ENCODE data around the gene ALK.

Gene ALK

GRCh38 chr2:29848566-29849310 lies 72.6 kb downstream of the ALK start:
- Histone ChIP-seq H3K4me3 (ENCODE audit: insufficient read depth, low read depth, low read length, poor library complexity, severe bottlenecking) (no peak overlapping the region), H3K27ac (ENCODE audit: insufficient read depth, low read length, poor library complexity, severe bottlenecking) (no peak overlapping the region), H3K4me1 (ENCODE audit: control insufficient read depth, insufficient read depth, low read length, poor library complexity, severe bottlenecking) (no peaks in the 10 kb centered on the region), H3K9me3 (ENCODE audit: control insufficient read depth, low read length) (no peaks in the 10 kb centered on the region), H3K27me3 (replicated peaks; ENCODE audit: control insufficient read depth, insufficient read depth, low read length, poor library complexity, severe bottlenecking) (peaks cover 4% of the 10 kb centered on the region), H3K36me3 (ENCODE audit: control insufficient read depth, insufficient read depth, low read length) (no peaks in the 10 kb centered on the region)
- no peak for DNase-seq

GRCh38 chr2:29847886-29848285 lies 73.5 kb downstream of the ALK start:
- Histone ChIP-seq H3K4me1 (ENCODE audit: control insufficient read depth, insufficient read depth, low read length, poor library complexity, severe bottlenecking) (no peaks in the 10 kb centered on the region), H3K27ac (ENCODE audit: insufficient read depth, low read length, poor library complexity, severe bottlenecking) (no peak overlapping the region), H3K27me3 (replicated peaks; ENCODE audit: control insufficient read depth, insufficient read depth, low read length, poor library complexity, severe bottlenecking) (peaks cover 4% of the 10 kb centered on the region), H3K36me3 (ENCODE audit: control insufficient read depth, insufficient read depth, low read length) (no peaks in the 10 kb centered on the region), H3K4me3 (ENCODE audit: insufficient read depth, low read depth, low read length, poor library complexity, severe bottlenecking) (no peak overlapping the region), H3K9me3 (ENCODE audit: control insufficient read depth, low read length) (no peaks in the 10 kb centered on the region)
- DNase-seq, result no peak

DNA sequence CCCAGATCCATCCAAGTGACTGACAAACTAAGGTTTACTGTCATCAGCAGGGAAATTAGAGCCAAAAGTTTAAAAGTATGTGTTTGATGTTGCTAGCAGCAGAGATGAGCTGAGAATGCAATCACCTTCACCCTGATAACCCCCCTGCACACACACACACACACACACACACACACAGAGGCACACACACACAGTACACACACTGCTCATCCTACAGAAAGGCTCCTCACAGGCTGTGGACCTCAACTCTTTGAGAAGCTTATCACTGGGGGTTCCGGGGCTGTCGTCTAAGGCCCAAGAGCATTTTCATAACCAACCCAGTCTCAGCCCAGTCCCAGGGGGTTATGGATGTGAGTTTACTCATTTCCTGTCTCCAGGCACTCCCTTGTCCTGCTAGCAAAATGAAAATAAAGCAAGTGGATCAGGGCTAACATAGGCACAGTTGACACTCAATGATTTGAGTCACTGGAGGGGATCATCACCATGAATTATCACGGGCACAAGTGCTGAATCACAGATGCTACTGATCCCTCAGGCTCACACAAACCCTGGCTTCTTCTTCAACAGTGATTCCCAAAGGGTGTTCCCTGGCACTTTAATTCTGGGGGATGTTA lies 76.6 kb downstream of the ALK start:
- Histone ChIP-seq H3K36me3 (ENCODE audit: control insufficient read depth, insufficient read depth, low read length) (no peaks in the 10 kb centered on the region), H3K27ac (ENCODE audit: insufficient read depth, low read length, poor library complexity, severe bottlenecking) (no peak overlapping the region), H3K4me1 (ENCODE audit: control insufficient read depth, insufficient read depth, low read length, poor library complexity, severe bottlenecking) (no peaks in the 10 kb centered on the region), H3K27me3 (replicated peaks; ENCODE audit: control insufficient read depth, insufficient read depth, low read length, poor library complexity, severe bottlenecking) (peaks cover 4% of the 10 kb centered on the region), H3K9me3 (ENCODE audit: control insufficient read depth, low read length) (no peaks in the 10 kb centered on the region), H3K4me3 (ENCODE audit: insufficient read depth, low read depth, low read length, poor library complexity, severe bottlenecking) (no peak overlapping the region)
- no peak for DNase-seq

GRCh38 chr2:29841386-29842004 lies 79.9 kb downstream of the ALK start:
- H3K36me3 ChIP-seq (ENCODE audit: control insufficient read depth, insufficient read depth, low read length), result no peaks in the 10 kb centered on the region
- H3K9me3 ChIP-seq (ENCODE audit: control insufficient read depth, low read length), result no peaks in the 10 kb centered on the region
- no peaks in the 10 kb centered on the region for H3K4me1 ChIP-seq (ENCODE audit: control insufficient read depth, insufficient read depth, low read length, poor library complexity, severe bottlenecking)
- no peak overlapping the region for H3K27ac ChIP-seq (ENCODE audit: insufficient read depth, low read length, poor library complexity, severe bottlenecking)
- DNase-seq, result no peak
- no peaks in the 10 kb centered on the region for H3K27me3 ChIP-seq (replicated peaks; ENCODE audit: control insufficient read depth, insufficient read depth, low read length, poor library complexity, severe bottlenecking)
- H3K4me3 ChIP-seq (ENCODE audit: insufficient read depth, low read depth, low read length, poor library complexity, severe bottlenecking), result no peak overlapping the region

GRCh38 chr2:29839306-29839705 lies 82.1 kb downstream of the ALK start:
- Histone ChIP-seq H3K4me3 (ENCODE audit: insufficient read depth, low read depth, low read length, poor library complexity, severe bottlenecking) (no peak overlapping the region), H3K27me3 (replicated peaks; ENCODE audit: control insufficient read depth, insufficient read depth, low read length, poor library complexity, severe bottlenecking) (no peaks in the 10 kb centered on the region), H3K9me3 (ENCODE audit: control insufficient read depth, low read length) (peaks cover 3% of the 10 kb centered on the region), H3K36me3 (ENCODE audit: control insufficient read depth, insufficient read depth, low read length) (no peaks in the 10 kb centered on the region), H3K27ac (ENCODE audit: insufficient read depth, low read length, poor library complexity, severe bottlenecking) (no peak overlapping the region), H3K4me1 (ENCODE audit: control insufficient read depth, insufficient read depth, low read length, poor library complexity, severe bottlenecking) (no peaks in the 10 kb centered on the region)
- DNase-seq, result no peak

GRCh38 chr2:29837925-29838324 lies 83.5 kb downstream of the ALK start:
- no peak for DNase-seq
- Histone ChIP-seq H3K4me3 (ENCODE audit: insufficient read depth, low read depth, low read length, poor library complexity, severe bottlenecking) (no peak overlapping the region), H3K4me1 (ENCODE audit: control insufficient read depth, insufficient read depth, low read length, poor library complexity, severe bottlenecking) (no peaks in the 10 kb centered on the region), H3K9me3 (ENCODE audit: control insufficient read depth, low read length) (peaks cover 3% of the 10 kb centered on the region), H3K27me3 (replicated peaks; ENCODE audit: control insufficient read depth, insufficient read depth, low read length, poor library complexity, severe bottlenecking) (no peaks in the 10 kb centered on the region), H3K36me3 (ENCODE audit: control insufficient read depth, insufficient read depth, low read length) (no peaks in the 10 kb centered on the region), H3K27ac (ENCODE audit: insufficient read depth, low read length, poor library complexity, severe bottlenecking) (no peak overlapping the region)

- Histone ChIP-seq H3K27ac (ENCODE audit: insufficient read depth, low read length, poor library complexity, severe bottlenecking) (no peak overlapping the region), H3K36me3 (ENCODE audit: control insufficient read depth, insufficient read depth, low read length) (no peaks in the 10 kb centered on the region), H3K4me1 (ENCODE audit: control insufficient read depth, insufficient read depth, low read length, poor library complexity, severe bottlenecking) (no peaks in the 10 kb centered on the region), H3K27me3 (replicated peaks; ENCODE audit: control insufficient read depth, insufficient read depth, low read length, poor library complexity, severe bottlenecking) (no peaks in the 10 kb centered on the region), H3K4me3 (ENCODE audit: insufficient read depth, low read depth, low read length, poor library complexity, severe bottlenecking) (no peak overlapping the region), H3K9me3 (ENCODE audit: control insufficient read depth, low read length) (peaks cover 3% of the 10 kb centered on the region)
- DNase-seq, result no peak
Observed at GRCh38 chr2:29834624-29835023, 86.8 kb downstream of the ALK start.

GRCh38 chr2:29834036-29834540 lies 87.3 kb downstream of the ALK start:
- H3K4me1 ChIP-seq (ENCODE audit: control insufficient read depth, insufficient read depth, low read length, poor library complexity, severe bottlenecking), result no peaks in the 10 kb centered on the region
- DNase-seq, result no peak
- H3K9me3 ChIP-seq (ENCODE audit: control insufficient read depth, low read length), result peaks cover 3% of the 10 kb centered on the region
- no peaks in the 10 kb centered on the region for H3K36me3 ChIP-seq (ENCODE audit: control insufficient read depth, insufficient read depth, low read length)
- no peaks in the 10 kb centered on the region for H3K27me3 ChIP-seq (replicated peaks; ENCODE audit: control insufficient read depth, insufficient read depth, low read length, poor library complexity, severe bottlenecking)
- H3K27ac ChIP-seq (ENCODE audit: insufficient read depth, low read length, poor library complexity, severe bottlenecking), result no peak overlapping the region
- H3K4me3 ChIP-seq (ENCODE audit: insufficient read depth, low read depth, low read length, poor library complexity, severe bottlenecking), result no peak overlapping the region

DNA sequence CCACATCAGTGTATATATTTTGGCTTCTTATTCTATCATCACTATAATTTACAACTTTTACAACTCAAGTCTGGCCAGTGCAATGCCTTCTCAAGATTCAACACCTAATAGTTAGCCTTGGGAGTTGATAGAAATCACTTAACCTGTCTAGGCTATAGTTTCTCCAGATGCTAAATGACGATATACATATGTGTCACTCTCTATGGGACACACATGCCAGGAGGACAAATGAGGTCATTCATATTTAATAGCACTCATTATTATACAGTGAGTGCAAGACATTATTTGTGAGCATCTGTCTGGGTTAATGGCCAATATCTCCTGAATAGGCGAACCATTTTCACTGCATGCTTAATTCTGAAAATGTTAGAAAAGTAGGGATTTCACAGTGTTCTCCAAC lies 89.8 kb downstream of the ALK start:
- no peak for DNase-seq
- no peak overlapping the region for H3K27ac ChIP-seq (ENCODE audit: insufficient read depth, low read length, poor library complexity, severe bottlenecking)
- H3K27me3 ChIP-seq (replicated peaks; ENCODE audit: control insufficient read depth, insufficient read depth, low read length, poor library complexity, severe bottlenecking), result no peaks in the 10 kb centered on the region
- H3K4me3 ChIP-seq (ENCODE audit: insufficient read depth, low read depth, low read length, poor library complexity, severe bottlenecking), result no peak overlapping the region
- H3K36me3 ChIP-seq (ENCODE audit: control insufficient read depth, insufficient read depth, low read length), result no peaks in the 10 kb centered on the region
- H3K4me1 ChIP-seq (ENCODE audit: control insufficient read depth, insufficient read depth, low read length, poor library complexity, severe bottlenecking), result no peaks in the 10 kb centered on the region
- H3K9me3 ChIP-seq (ENCODE audit: control insufficient read depth, low read length), result peaks cover 3% of the 10 kb centered on the region

- no peaks in the 10 kb centered on the region for H3K36me3 ChIP-seq (ENCODE audit: control insufficient read depth, insufficient read depth, low read length)
- no peak for DNase-seq
- H3K9me3 ChIP-seq (ENCODE audit: control insufficient read depth, low read length), result no peaks in the 10 kb centered on the region
- H3K4me3 ChIP-seq (ENCODE audit: insufficient read depth, low read depth, low read length, poor library complexity, severe bottlenecking), result no peak overlapping the region
- no peak overlapping the region for H3K27ac ChIP-seq (ENCODE audit: insufficient read depth, low read length, poor library complexity, severe bottlenecking)
- no peaks in the 10 kb centered on the region for H3K4me1 ChIP-seq (ENCODE audit: control insufficient read depth, insufficient read depth, low read length, poor library complexity, severe bottlenecking)
- no peaks in the 10 kb centered on the region for H3K27me3 ChIP-seq (replicated peaks; ENCODE audit: control insufficient read depth, insufficient read depth, low read length, poor library complexity, severe bottlenecking)
Observed at GRCh38 chr2:29829841-29830240, 91.5 kb downstream of the ALK start.

Data from effector memory CD4-positive, alpha-beta T cell (primary cell).